Panc1 (cell line): ENCODE results near the gene PCDH1. TPM values are rescaled to one million over a fixed set of nuclear protein-coding genes. Genes with fewer than 3 reads are reported as not detected.
A peak's percentile ranks its signal among the peaks of the same experiment; 100 is the strongest.

Experiments
- ATAC-seq: fragments of 200-7000 bp; cut with Tn5 transposase; 2 replicates; pipeline ENCODE4 v1.9.1; 2020; ENCODE audit warnings: mild to moderate bottlenecking, moderate library complexity
- BruUV-seq: library from RNA; stranded (reverse); fragments of 400-500 nt; replicated peaks from 2 replicates; lab custom pipeline; 2021; lab: Mats Ljungman, UMichigan
- CTCF ChIA-PET: fragments of 300-600 bp; sonication (Branson Sonifier 250); formaldehyde crosslinking; loops from one replicate; lab custom pipeline; 2022; ENCODE audit warnings: antibody characterized with exemption; lab: Charles Lee
- POLR2A ChIA-PET: fragments of 300-600 bp; sonication (Branson Sonifier 250); formaldehyde crosslinking; loops from one replicate; lab custom pipeline; 2022; ENCODE audit warnings: antibody characterized with exemption; lab: Charles Lee
- DNase-seq: peaks from one replicate; pipeline ENCODE4 v3.0.0-alpha.2; 2010; ENCODE audit warnings: low read depth, low spot score
- H3K27ac ChIP-seq: 2 replicates; pipeline ENCODE4 v1.5.1; 2011; ENCODE audit warnings: mild to moderate bottlenecking, low read length, inconsistent platforms
- H3K27me3 ChIP-seq: fragments of 200-500 bp; sonication (Bioruptor generic); 2 replicates; pipeline ENCODE4 v1.6.0; 2014; ENCODE audit warnings: low read length, inconsistent platforms; ENCODE audit not compliant: control insufficient read depth, insufficient read depth
- H3K36me3 ChIP-seq: fragments of 200-500 bp; sonication (Bioruptor generic); 2 replicates; pipeline ENCODE4 v1.5.1; 2014; ENCODE audit warnings: inconsistent platforms, mild to moderate bottlenecking, low read length, moderate library complexity; ENCODE audit not compliant: control insufficient read depth, insufficient read depth
- H3K4me1 ChIP-seq: 2 replicates; pipeline ENCODE4 v1.5.1; 2011; ENCODE audit warnings: inconsistent platforms, mild to moderate bottlenecking, low read length, moderate library complexity; ENCODE audit not compliant: control insufficient read depth, insufficient read depth
- H3K4me3 ChIP-seq, 2 experiments: 2 replicates each; pipeline ENCODE4 v1.5.1; 2011 to 2012; ENCODE audit warnings: low read depth in 2 of 2, low read length in 2 of 2, mild to moderate bottlenecking in 2 of 2, inconsistent platforms in 1 of 2, moderate library complexity in 1 of 2
- H3K9me3 ChIP-seq: fragments of 200-500 bp; sonication (Bioruptor generic); 2 replicates; pipeline ENCODE4 v1.5.1; 2014; ENCODE audit warnings: low read depth, mild to moderate bottlenecking, inconsistent platforms, low read length, moderate library complexity; ENCODE audit not compliant: control insufficient read depth, insufficient read depth
- POLR2AphosphoS5 ChIP-seq: IDR thresholded peaks from 2 replicates; pipeline ENCODE4 v1.6.1; 2012; ENCODE audit warnings: mild to moderate bottlenecking, low read depth, low read length, moderate library complexity
- SIN3A ChIP-seq: IDR thresholded peaks from 2 replicates; pipeline ENCODE4 v1.6.1; 2012; ENCODE audit warnings: low read depth, mild to moderate bottlenecking, low read length, moderate library complexity, borderline replicate concordance; ENCODE audit not compliant: insufficient read depth
- TCF7L2 ChIP-seq: IDR thresholded peaks from 2 replicates; pipeline ENCODE4 v1.6.1; 2011; ENCODE audit warnings: mild to moderate bottlenecking, low read depth, low read length, inconsistent platforms
- in situ Hi-C: cut with HindIII; loops from 2 replicates; pipeline ENCODE4 v1.10.0; 2016; ENCODE audit warnings: low sequenced_read_pairs, low pct_unique_long_range_greater_than_20kb
- intact Hi-C: fragments of 100-400 bp; cut with micrococcal nuclease; formaldehyde crosslinking; loops from one replicate; pipeline ENCODE4 v1.10.0; 2022; ENCODE audit not compliant: unreplicated experiment
- total RNA-seq: library from RNA; stranded (reverse); gene quantifications from one replicate; pipeline ENCODE4 v1.2.1, GENCODE V29; 2021; ENCODE audit not compliant: unreplicated experiment
- TF ChIP-seq, protein P1 (sequence below), 2 experiments: IDR thresholded peaks; 2 replicates each; pipeline ENCODE4 v1.6.1; 2011 to 2012; ENCODE audit warnings: low read depth in 2 of 2, control low read depth in 1 of 2, low read length in 1 of 2, mild to moderate bottlenecking in 1 of 2, moderate library complexity in 1 of 2; ENCODE audit not compliant: insufficient read depth in 1 of 2
- TF ChIP-seq, protein P2 (sequence below): fragments of 450-650 bp; IDR thresholded peaks from 2 replicates; pipeline ENCODE4 v1.5.1; 2017; ENCODE audit warnings: mild to moderate bottlenecking

Gene PCDH1
- total RNA-seq, 1 experiment from 2014 or later, result 9.0 TPM

DNA sequence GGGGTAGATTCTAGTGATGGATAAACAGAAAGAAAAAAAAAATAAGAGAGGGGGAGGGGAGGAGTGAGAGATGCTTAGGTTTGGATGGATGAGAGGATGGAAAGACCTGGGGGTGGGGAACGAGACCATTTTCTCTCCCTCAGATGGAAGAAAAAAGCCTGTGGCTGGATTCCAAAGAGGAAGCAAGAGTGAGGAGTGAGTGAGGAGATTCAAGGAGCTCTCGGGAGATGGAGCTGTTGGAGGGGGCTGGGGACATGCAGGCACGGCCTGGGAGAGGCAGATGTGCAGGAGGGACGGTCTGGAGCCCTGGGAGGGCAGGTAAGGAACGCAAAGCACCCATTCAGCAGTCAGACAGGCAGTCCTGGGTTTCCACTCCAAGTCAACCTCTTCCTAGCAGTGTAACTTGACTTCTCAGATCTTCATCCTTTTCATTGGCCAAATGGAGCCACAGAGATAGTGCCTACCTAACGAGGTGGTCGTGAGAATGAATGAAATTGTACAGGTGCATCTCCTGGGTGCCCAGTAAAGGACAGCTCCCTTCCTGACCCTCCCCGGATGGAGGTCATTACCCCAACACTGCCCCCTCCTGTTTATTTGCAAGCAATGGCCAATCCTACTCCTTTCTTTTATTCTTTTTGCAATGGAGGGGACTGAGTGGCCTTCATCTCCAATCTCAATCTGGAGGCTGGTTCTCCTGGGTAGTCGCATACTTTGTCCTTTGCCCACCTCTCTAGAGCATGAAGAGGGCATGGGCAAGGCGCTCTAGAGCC is 52.2 kb downstream of the PCDH1 start:
- CTCF ChIA-PET, result interaction anchor here (0.6 kb wide), 3 partner anchors 53 to 207 kb away, joined by 3 to 8 read pairs (median 6); partner anchors contain the start of genes DIAPH1 and PCDH1

DNA sequence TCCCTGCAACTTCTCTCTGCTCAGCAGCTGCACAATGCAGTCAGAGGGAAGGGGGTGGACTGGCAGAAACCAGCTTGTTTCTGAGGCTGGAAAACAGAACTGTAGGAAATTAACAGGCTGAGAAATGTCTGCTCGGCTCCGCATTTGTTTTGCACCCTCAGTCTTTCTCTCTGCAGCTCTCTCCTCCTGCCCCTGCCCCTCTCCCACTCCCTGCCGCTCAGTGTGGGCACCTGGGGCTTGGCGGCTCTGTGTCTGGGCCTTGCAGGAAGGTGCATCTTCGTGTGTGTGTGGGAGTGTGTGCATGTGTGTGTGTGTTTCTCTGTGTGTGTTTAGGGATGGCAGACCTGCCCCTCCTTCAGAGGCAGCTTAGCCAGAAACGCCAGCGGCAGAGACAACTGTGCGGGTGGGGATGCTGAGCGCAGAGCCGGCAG is 53.0 kb downstream of the PCDH1 start:
- Histone ChIP-seq H3K36me3 (no peaks in the 10 kb centered on the region), H3K9me3 (no peaks in the 10 kb centered on the region), H3K4me3 (no peak overlapping the region), H3K27ac (no peak overlapping the region), H3K27me3 (no peaks in the 10 kb centered on the region), H3K4me1 (no peaks in the 10 kb centered on the region)
- POLR2A ChIA-PET, result no interaction called here
- BruUV-seq, result no TSS peak
- CTCF ChIA-PET, result no interaction called here
- in situ Hi-C loops (no loop called here), intact Hi-C loops (no loop called here)
- DNase-seq (no peak), ATAC-seq (no peak)
- no peak for TF ChIP-seq TCF7L2
- TF ChIP-seq, protein P1, sequence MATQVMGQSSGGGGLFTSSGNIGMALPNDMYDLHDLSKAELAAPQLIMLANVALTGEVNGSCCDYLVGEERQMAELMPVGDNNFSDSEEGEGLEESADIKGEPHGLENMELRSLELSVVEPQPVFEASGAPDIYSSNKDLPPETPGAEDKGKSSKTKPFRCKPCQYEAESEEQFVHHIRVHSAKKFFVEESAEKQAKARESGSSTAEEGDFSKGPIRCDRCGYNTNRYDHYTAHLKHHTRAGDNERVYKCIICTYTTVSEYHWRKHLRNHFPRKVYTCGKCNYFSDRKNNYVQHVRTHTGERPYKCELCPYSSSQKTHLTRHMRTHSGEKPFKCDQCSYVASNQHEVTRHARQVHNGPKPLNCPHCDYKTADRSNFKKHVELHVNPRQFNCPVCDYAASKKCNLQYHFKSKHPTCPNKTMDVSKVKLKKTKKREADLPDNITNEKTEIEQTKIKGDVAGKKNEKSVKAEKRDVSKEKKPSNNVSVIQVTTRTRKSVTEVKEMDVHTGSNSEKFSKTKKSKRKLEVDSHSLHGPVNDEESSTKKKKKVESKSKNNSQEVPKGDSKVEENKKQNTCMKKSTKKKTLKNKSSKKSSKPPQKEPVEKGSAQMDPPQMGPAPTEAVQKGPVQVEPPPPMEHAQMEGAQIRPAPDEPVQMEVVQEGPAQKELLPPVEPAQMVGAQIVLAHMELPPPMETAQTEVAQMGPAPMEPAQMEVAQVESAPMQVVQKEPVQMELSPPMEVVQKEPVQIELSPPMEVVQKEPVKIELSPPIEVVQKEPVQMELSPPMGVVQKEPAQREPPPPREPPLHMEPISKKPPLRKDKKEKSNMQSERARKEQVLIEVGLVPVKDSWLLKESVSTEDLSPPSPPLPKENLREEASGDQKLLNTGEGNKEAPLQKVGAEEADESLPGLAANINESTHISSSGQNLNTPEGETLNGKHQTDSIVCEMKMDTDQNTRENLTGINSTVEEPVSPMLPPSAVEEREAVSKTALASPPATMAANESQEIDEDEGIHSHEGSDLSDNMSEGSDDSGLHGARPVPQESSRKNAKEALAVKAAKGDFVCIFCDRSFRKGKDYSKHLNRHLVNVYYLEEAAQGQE (IDR thresholded peaks at IDR 0.05; ENCODE audit: insufficient read depth in 1 of 2, low read depth in 2 of 2, low read length in 1 of 2), result no peak
- no peak for TF ChIP-seq SIN3A
- TF ChIP-seq, protein P2, sequence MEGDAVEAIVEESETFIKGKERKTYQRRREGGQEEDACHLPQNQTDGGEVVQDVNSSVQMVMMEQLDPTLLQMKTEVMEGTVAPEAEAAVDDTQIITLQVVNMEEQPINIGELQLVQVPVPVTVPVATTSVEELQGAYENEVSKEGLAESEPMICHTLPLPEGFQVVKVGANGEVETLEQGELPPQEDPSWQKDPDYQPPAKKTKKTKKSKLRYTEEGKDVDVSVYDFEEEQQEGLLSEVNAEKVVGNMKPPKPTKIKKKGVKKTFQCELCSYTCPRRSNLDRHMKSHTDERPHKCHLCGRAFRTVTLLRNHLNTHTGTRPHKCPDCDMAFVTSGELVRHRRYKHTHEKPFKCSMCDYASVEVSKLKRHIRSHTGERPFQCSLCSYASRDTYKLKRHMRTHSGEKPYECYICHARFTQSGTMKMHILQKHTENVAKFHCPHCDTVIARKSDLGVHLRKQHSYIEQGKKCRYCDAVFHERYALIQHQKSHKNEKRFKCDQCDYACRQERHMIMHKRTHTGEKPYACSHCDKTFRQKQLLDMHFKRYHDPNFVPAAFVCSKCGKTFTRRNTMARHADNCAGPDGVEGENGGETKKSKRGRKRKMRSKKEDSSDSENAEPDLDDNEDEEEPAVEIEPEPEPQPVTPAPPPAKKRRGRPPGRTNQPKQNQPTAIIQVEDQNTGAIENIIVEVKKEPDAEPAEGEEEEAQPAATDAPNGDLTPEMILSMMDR, result no peak
- TF ChIP-seq POLR2AphosphoS5, result no peak

More for the DNA sequence above, 52.2 kb downstream of the PCDH1 start:
- no TSS peak for BruUV-seq
- in situ Hi-C loops, result no loop called here
- Histone ChIP-seq H3K27ac (no peak overlapping the region), H3K36me3 (no peaks in the 10 kb centered on the region), H3K4me1 (no peaks in the 10 kb centered on the region), H3K27me3 (0 out of 2 replicates have a peak, but pooled peaks cover under 1% of the 10 kb centered on the region), H3K9me3 (no peaks in the 10 kb centered on the region), H3K4me3 (no peak overlapping the region)
- POLR2A ChIA-PET, result no interaction called here
- intact Hi-C loops, result no loop called here
- TF ChIP-seq, protein P1 (IDR thresholded peaks at IDR 0.05; ENCODE audit: insufficient read depth in 1 of 2, low read depth in 2 of 2, low read length in 1 of 2), result no peak
- TF ChIP-seq, protein P2, result peak; percentile 69
- ATAC-seq (peak; percentile 66), DNase-seq (no peak)
